Neutrophil (primary cell): ENCODE data around the gene KLHL3.

Experiments
- H3K27ac ChIP-seq: fragments of 200-600 bp; sonication (generic); 2 replicates; pipeline ENCODE4 v1.5.1; 2016; ENCODE audit warnings: mild to moderate bottlenecking, moderate library complexity
- H3K27me3 ChIP-seq: fragments of 200-600 bp; sonication (generic); 2 replicates; pipeline ENCODE4 v1.6.0; 2016; ENCODE audit warnings: mild to moderate bottlenecking
- H3K36me3 ChIP-seq: fragments of 200-600 bp; sonication (generic); 2 replicates; pipeline ENCODE4 v1.5.1; 2017
- H3K4me1 ChIP-seq, 2 experiments: fragments of 200-600 bp in 1 of 2; sonication (generic) in 1 of 2; 1 replicate in 1 of 2; 2 replicates in 1 of 2; pipeline versions ENCODE4 v1.5.1 to v1.6.1; 2013 to 2016; ENCODE audit warnings: low read depth in 1 of 2, low read length in 1 of 2, mild to moderate bottlenecking in 1 of 2, moderate library complexity in 1 of 2; ENCODE audit not compliant: control insufficient read depth in 1 of 2, insufficient read depth in 1 of 2
- H3K4me3 ChIP-seq, 2 experiments: fragments of 200-600 bp in 1 of 2; sonication (generic) in 1 of 2; 1 replicate in 1 of 2; 2 replicates in 1 of 2; pipeline ENCODE4 v1.5.1; 2013 to 2016; ENCODE audit warnings: low read depth in 1 of 2, low read length in 1 of 2, mild to moderate bottlenecking in 1 of 2, moderate library complexity in 1 of 2
- H3K9me3 ChIP-seq: fragments of 200-600 bp; sonication (generic); 2 replicates; pipeline ENCODE4 v1.5.1; 2016
- CTCF ChIP-seq: fragments of 200-600 bp; sonication (generic); IDR thresholded peaks from 2 replicates; pipeline ENCODE4 v1.5.1; 2016; ENCODE audit warnings: antibody characterized with exemption

KLHL3 gene

DNA sequence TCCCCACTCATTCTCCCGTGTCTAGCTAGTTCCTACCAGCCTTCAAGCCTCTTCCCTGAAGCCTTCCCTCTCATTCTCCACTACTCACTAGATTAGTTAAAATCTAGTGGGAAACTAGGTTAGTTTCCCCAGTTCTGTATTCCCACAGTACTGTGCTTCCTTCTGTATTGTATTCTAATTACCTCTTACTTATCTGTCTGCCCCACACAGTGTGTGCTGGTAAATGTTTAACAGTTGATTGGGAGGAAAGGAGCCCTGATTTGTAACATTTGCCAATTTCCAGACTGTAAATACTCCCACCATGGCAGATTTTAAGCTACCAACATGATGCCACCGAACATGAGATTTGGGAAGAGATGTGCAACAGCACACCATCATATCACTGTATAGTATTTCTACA lies 8.3 kb downstream of the KLHL3 start:
- Histone ChIP-seq H3K4me3 (no peak overlapping the region), H3K36me3 (no peaks in the 10 kb centered on the region), H3K27ac (no peak overlapping the region), H3K9me3 (no peaks in the 10 kb centered on the region), H3K4me1 (no peaks in the 10 kb centered on the region), H3K27me3 (no peaks in the 10 kb centered on the region)
- no peak for TF ChIP-seq CTCF

DNA sequence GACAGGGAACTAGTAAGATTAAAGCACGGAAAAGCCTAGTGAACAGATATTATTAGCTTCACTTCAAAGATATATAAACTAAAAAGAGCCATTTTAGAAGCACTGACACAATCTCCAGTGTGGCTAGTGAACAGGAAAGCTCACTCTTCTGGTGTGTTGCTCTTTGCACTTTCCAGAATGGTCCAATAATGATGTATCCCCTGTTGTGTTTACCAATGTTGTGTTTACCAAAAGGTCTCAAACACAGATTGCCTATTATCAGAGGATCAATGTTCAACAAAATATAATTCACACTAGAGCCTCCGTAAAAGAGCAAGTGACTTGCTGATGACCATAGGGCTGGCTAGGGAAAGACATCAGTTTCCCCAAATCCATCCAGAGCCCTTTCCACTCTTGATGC lies 11.6 kb downstream of the KLHL3 start:
- Histone ChIP-seq H3K4me3 (no peak overlapping the region), H3K36me3 (no peaks in the 10 kb centered on the region), H3K4me1 (no peaks in the 10 kb centered on the region), H3K9me3 (no peaks in the 10 kb centered on the region), H3K27me3 (no peaks in the 10 kb centered on the region), H3K27ac (no peak overlapping the region)
- TF ChIP-seq CTCF = no peak

DNA sequence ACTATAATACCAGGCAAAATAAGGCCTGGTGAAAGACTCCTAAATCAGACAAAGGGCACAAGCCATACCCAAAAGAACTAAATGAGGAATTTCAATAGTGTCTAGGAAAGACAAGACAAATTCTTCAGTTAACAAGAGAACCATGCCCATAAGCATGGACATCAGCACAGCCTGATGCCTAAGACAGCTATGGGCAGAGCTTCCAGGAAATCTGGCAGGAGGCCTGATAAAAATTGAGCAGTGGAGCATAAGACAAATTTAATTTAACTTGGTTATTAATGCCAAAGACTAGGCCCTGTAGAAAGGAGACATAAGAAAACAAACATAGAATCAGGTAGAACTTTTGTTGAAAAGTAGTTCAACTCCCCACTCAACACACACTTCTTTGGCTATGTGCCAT lies 17.3 kb downstream of the KLHL3 start:
- Histone ChIP-seq H3K27me3 (no peaks in the 10 kb centered on the region), H3K4me1 (no peaks in the 10 kb centered on the region), H3K4me3 (no peak overlapping the region), H3K9me3 (no peaks in the 10 kb centered on the region), H3K27ac (no peak overlapping the region), H3K36me3 (no peaks in the 10 kb centered on the region)
- TF ChIP-seq CTCF = no peak

- Histone ChIP-seq H3K27ac (no peak overlapping the region), H3K27me3 (no peaks in the 10 kb centered on the region), H3K9me3 (no peaks in the 10 kb centered on the region), H3K4me1 (no peaks in the 10 kb centered on the region), H3K4me3 (no peak overlapping the region), H3K36me3 (no peaks in the 10 kb centered on the region)
- no peak for TF ChIP-seq CTCF
Measured at GRCh38 chr5:137716337-137716736, 19.6 kb downstream of the KLHL3 start.

- H3K27ac ChIP-seq = no peak overlapping the region
- H3K4me1 ChIP-seq = no peaks in the 10 kb centered on the region
- H3K9me3 ChIP-seq = no peaks in the 10 kb centered on the region
- no peaks in the 10 kb centered on the region for H3K27me3 ChIP-seq
- H3K36me3 ChIP-seq = no peaks in the 10 kb centered on the region
- H3K4me3 ChIP-seq = no peak overlapping the region
- no peak for TF ChIP-seq CTCF
Measured at GRCh38 chr5:137715456-137715855, 20.4 kb downstream of the KLHL3 start.

DNA sequence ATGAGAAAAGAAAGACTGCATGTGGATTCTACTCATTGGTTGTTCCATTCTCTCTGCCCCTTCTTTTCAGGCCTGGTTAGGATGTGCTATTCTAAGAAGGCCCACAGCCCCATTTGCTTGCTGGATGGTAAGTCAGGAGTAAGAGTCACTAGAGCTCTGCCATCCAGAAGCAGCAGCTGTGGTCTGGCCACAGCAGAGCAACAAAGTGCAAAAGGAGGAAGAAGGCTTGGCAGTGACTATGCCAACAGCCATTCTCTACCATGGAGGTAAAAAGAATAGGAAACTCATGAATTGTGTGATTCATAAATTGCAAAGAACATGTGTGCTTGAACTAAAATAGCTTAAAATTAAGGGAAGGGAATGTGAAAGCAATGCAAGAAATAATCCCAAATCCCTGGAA lies 20.9 kb downstream of the KLHL3 start:
- TF ChIP-seq CTCF = no peak
- Histone ChIP-seq H3K4me1 (no peaks in the 10 kb centered on the region), H3K27ac (no peak overlapping the region), H3K27me3 (no peaks in the 10 kb centered on the region), H3K9me3 (no peaks in the 10 kb centered on the region), H3K4me3 (no peak overlapping the region), H3K36me3 (no peaks in the 10 kb centered on the region)
